Liver (tissue), 9 donors: Measurements from ENCODE around the gene CLIP2. TPM values are rescaled to one million over a fixed set of nuclear protein-coding genes. Genes with fewer than 3 reads are reported as not detected.

Experiments
- DNase-seq: peaks from one replicate; pipeline ENCODE4 v3.0.0-alpha.2; 2017; ENCODE audit warnings: low spot score
- H3K27ac ChIP-seq, 2 donors: one replicate each; pipeline ENCODE4 v1.7.0; 2013; ENCODE audit warnings: inconsistent platforms in 2 of 2, low read length in 2 of 2, control low read depth in 1 of 2, low read depth in 1 of 2, mild to moderate bottlenecking in 1 of 2
- H3K27me3 ChIP-seq, 4 donors: one replicate each; pipeline versions ENCODE4 v1.6.1 to v1.7.0; 2013; ENCODE audit warnings: low read length in 3 of 4, inconsistent platforms in 1 of 4, mild to moderate bottlenecking in 1 of 4, moderate library complexity in 1 of 4; ENCODE audit not compliant: control insufficient read depth in 4 of 4, insufficient read depth in 4 of 4
- H3K36me3 ChIP-seq, 4 donors: one replicate each; pipeline versions ENCODE4 v1.6.1 to v1.7.0; 2013; ENCODE audit warnings: low read length in 3 of 4, mild to moderate bottlenecking in 3 of 4, low read depth in 1 of 4, moderate library complexity in 1 of 4; ENCODE audit not compliant: control insufficient read depth in 4 of 4, insufficient read depth in 3 of 4
- H3K4me1 ChIP-seq, 4 donors: one replicate each; pipeline versions ENCODE4 v1.6.1 to v1.7.0; 2013; ENCODE audit warnings: low read length in 3 of 4, mild to moderate bottlenecking in 3 of 4, moderate library complexity in 1 of 4; ENCODE audit not compliant: control insufficient read depth in 4 of 4, insufficient read depth in 4 of 4
- H3K4me3 ChIP-seq, 3 donors: one replicate each; pipeline versions ENCODE4 v1.6.1 to v1.7.0; 2013; ENCODE audit warnings: low read length in 3 of 3, control low read depth in 1 of 3, low read depth in 1 of 3, mild to moderate bottlenecking in 1 of 3
- H3K9ac ChIP-seq, 2 donors: one replicate each; pipeline ENCODE4 v1.7.0; 2013; ENCODE audit warnings: low read length in 2 of 2, mild to moderate bottlenecking in 2 of 2, moderate library complexity in 2 of 2, control low read depth in 1 of 2, low read depth in 1 of 2
- H3K9me3 ChIP-seq, 4 donors: one replicate each; pipeline versions ENCODE4 v1.6.1 to v1.7.0; 2013; ENCODE audit warnings: low read length in 3 of 4; ENCODE audit not compliant: control insufficient read depth in 4 of 4
- ATF3 ChIP-seq: IDR thresholded peaks from 2 replicates; pipeline ENCODE4 v1.6.1; 2016; ENCODE audit warnings: antibody characterized with exemption
- CTCF ChIP-seq: fragments of 150-350 bp; IDR thresholded peaks from 2 replicates; pipeline ENCODE4 v1.5.1; 2017; ENCODE audit warnings: improper control_type of control experiment, low read depth, low read length; ENCODE audit not compliant: missing input control
- GABPA ChIP-seq, 2 donors: IDR thresholded peaks in 1 of 2; conservative IDR thresholded peaks in 1 of 2; 2 replicates each; pipeline ENCODE4 v1.6.1; 2016; ENCODE audit warnings: antibody characterized with exemption in 2 of 2, mild to moderate bottlenecking in 1 of 2, moderate library complexity in 1 of 2
- HNF4A ChIP-seq, 2 donors: conservative IDR thresholded peaks; 2 replicates each; pipeline ENCODE4 v1.6.1; 2016; ENCODE audit warnings: antibody characterized with exemption in 2 of 2, mild to moderate bottlenecking in 2 of 2
- JUND ChIP-seq, 2 donors: IDR thresholded peaks; 2 replicates each; pipeline ENCODE4 v1.6.1; 2016; ENCODE audit warnings: antibody characterized with exemption in 2 of 2
- MAX ChIP-seq: IDR thresholded peaks from 2 replicates; pipeline ENCODE4 v1.6.1; 2016; ENCODE audit warnings: antibody characterized with exemption
- NR2F2 ChIP-seq: IDR thresholded peaks from 2 replicates; pipeline ENCODE4 v1.6.1; 2016; ENCODE audit warnings: antibody characterized with exemption
- REST ChIP-seq: IDR thresholded peaks from 2 replicates; pipeline ENCODE4 v1.6.1; 2016; ENCODE audit warnings: antibody characterized with exemption, mild to moderate bottlenecking
- RXRA ChIP-seq, 2 donors: IDR thresholded peaks; 2 replicates each; pipeline ENCODE4 v1.6.1; 2017 to 2018; ENCODE audit warnings: antibody characterized with exemption in 2 of 2, mild to moderate bottlenecking in 1 of 2
- SP1 ChIP-seq: IDR thresholded peaks from 2 replicates; pipeline ENCODE4 v1.6.1; 2018; ENCODE audit warnings: antibody characterized with exemption, mild to moderate bottlenecking
- YY1 ChIP-seq: IDR thresholded peaks from 2 replicates; pipeline ENCODE4 v1.6.1; 2016; ENCODE audit warnings: antibody characterized with exemption, mild to moderate bottlenecking
- ZBTB33 ChIP-seq: IDR thresholded peaks from 2 replicates; pipeline ENCODE4 v1.6.1; 2016; ENCODE audit warnings: antibody characterized with exemption
- WGBS: extraction: QIAGEN DNeasy Blood & Tissue Kit; methylation state at CpG from one replicate; pipeline ENCODE4 v1.1.7; 2013; 5-methylcytosine and 5-hydroxymethylcytosine counted together
- polyA plus RNA-seq, 2 donors: library from polyadenylated mRNA; stranded (reverse) in 1 of 2; unstranded in 1 of 2; fragments of 200-250 nt in 1 of 2; fragments of >200 nt in 1 of 2; fragmentation: Nextera tagmentation in 1 of 2; extraction: Ambion mirVana in 1 of 2; gene quantifications; one replicate each; pipeline versions ENCODE4 v1.2.1 to v1.2.3, GENCODE V29; 2013 to 2015
- total RNA-seq, 2 donors: library from RNA; depleted of rRNA; stranded (reverse); fragments of >200 nt; gene quantifications; one replicate each; pipeline ENCODE4 v1.2.3, GENCODE V29; 2014
- donor health status: healthy.
- donor health status: healthy.
- donor health status: healthy.
- donor health status: healthy.
- donor health status: healthy.

The CLIP2 gene
- total and polyA plus RNA-seq, 4 donors = 1.4 to 6.3 (median 2.5) TPM

GRCh38 chr7:74354009-74354408 lies 64.8 kb downstream of the CLIP2 start:
- Histone ChIP-seq H3K27me3 (no peaks in the 10 kb centered on the region), H3K4me1 (no peaks in the 10 kb centered on the region), H3K9ac (no peak overlapping the region), H3K36me3 (peaks cover 0 to 2% (median 0%) of the 10 kb centered on the region in 4 donors), H3K27ac (no peak overlapping the region), H3K9me3 (peaks cover 0 to 4% (median 1%) of the 10 kb centered on the region in 4 donors), H3K4me3 (no peak overlapping the region)
- no peak for TF ChIP-seq ATF3
- DNase-seq = no peak
- WGBS = 97% methylated on average over 6 of the region's 6 CpGs

GRCh38 chr7:74355091-74355490 lies 65.9 kb downstream of the CLIP2 start:
- WGBS = 91% methylated on average over 4 of the region's 4 CpGs
- Histone ChIP-seq H3K4me1 (no peaks in the 10 kb centered on the region), H3K27ac (no peak overlapping the region), H3K9ac (no peak overlapping the region), H3K9me3 (peaks cover 0 to 4% (median 1%) of the 10 kb centered on the region in 4 donors), H3K27me3 (no peaks in the 10 kb centered on the region), H3K36me3 (peaks cover 0 to 2% (median 0%) of the 10 kb centered on the region in 4 donors), H3K4me3 (no peak overlapping the region)
- no peak for TF ChIP-seq JUND (IDR thresholded peaks at IDR 0.05)
- no peak for TF ChIP-seq GABPA (IDR thresholded peaks at IDR 0.05 in 1 of 2, conservative IDR thresholded peaks at IDR 0.05 in 1 of 2)
- TF ChIP-seq CTCF = no peak
- TF ChIP-seq ZBTB33 = no peak
- TF ChIP-seq NR2F2 = no peak
- TF ChIP-seq REST = no peak
- no peak for DNase-seq

GRCh38 chr7:74356589-74357315 lies 67.5 kb downstream of the CLIP2 start:
- Histone ChIP-seq H3K9me3 (peaks cover 0 to 4% (median 1%) of the 10 kb centered on the region in 4 donors), H3K36me3 (peaks cover 0 to 2% (median 0%) of the 10 kb centered on the region in 4 donors), H3K4me1 (no peaks in the 10 kb centered on the region), H3K27me3 (no peaks in the 10 kb centered on the region), H3K27ac (no peak overlapping the region), H3K4me3 (no peak overlapping the region), H3K9ac (no peak overlapping the region)
- TF ChIP-seq MAX = no peak
- TF ChIP-seq ATF3 = no peak
- TF ChIP-seq HNF4A (conservative IDR thresholded peaks at IDR 0.05) = no peak
- TF ChIP-seq GABPA (IDR thresholded peaks at IDR 0.05 in 1 of 2, conservative IDR thresholded peaks at IDR 0.05 in 1 of 2) = no peak
- TF ChIP-seq SP1 = no peak
- TF ChIP-seq RXRA (IDR thresholded peaks at IDR 0.05) = no peak
- TF ChIP-seq JUND (IDR thresholded peaks at IDR 0.05) = no peak
- TF ChIP-seq YY1 = no peak
- DNase-seq = no peak
- 95% methylated on average over 10 of the region's 10 CpGs for WGBS
